Stimulated activated CD4-positive, alpha-beta T cell treated with anti-CD3 and anti-CD28 coated beads, Interleukin-1b, Interleukin-23, amount 100 ng/mL, for 48 hours (primary cell): ENCODE data around the gene TRAPPC2L.

Experiments
- DNase-seq: peaks from one replicate; pipeline ENCODE4 v3.0.0-alpha.2; 2020

Gene TRAPPC2L, protein sequence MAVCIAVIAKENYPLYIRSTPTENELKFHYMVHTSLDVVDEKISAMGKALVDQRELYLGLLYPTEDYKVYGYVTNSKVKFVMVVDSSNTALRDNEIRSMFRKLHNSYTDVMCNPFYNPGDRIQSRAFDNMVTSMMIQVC

GRCh38 chr16:88856828-88857727, at the start of gene TRAPPC2L, which contains the start of gene GALNS:
Gene TRAPPC2L (plus strand): TSS chr16:88857127. CDS start chr16:88857151, 24 bp downstream.
Gene GALNS (minus strand): TSS chr16:88856947. CDS start chr16:88856877, 70 bp downstream.
- DNase-seq = peak; percentile 99

GRCh38 chr16:88807142-88807625, 49.7 kb upstream of the TRAPPC2L start:
- DNase-seq = no peak

- DNase-seq = no peak
Observed at GRCh38 chr16:88807626-88808453, 49.1 kb upstream of the TRAPPC2L start.

DNA sequence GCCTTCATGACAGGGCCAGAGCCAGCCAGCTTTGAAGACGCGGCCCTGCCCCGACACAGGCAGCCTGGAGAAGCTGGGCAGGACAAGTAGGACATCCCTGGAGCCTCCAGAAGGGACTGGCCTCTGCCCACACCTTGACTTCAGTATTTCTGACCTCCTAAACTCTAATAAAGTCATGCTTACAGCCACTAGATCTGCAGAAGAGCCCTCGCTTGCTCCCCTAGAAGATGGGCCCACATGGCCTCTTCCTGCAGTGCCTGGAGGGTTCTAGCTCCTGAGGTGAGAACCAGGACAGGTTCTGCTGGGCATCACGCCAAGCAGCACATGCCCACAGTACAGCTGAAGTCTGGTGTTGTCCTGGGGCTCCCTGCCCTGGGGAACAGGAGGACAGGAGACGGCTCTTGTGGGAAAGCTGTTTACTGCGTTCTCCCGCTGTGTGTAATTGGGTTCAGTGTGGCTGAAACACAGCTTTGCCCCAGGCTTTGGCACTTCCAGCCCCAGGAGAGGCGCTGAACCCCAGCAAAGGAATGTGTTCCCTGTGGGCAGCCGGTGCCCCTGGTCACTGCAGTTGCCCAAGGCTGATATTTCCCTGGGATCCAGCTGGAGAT, 47.8 kb upstream of the TRAPPC2L start:
- no peak for DNase-seq

- DNase-seq = no peak
Observed at GRCh38 chr16:88809676-88810165, 47.2 kb upstream of the TRAPPC2L start.

GRCh38 chr16:88810166-88810911, 46.6 kb upstream of the TRAPPC2L start:
- peak; percentile 63 for DNase-seq

- DNase-seq = peak; percentile 64
Observed at GRCh38 chr16:88810912-88811768, 45.8 kb upstream of the TRAPPC2L start.

DNA sequence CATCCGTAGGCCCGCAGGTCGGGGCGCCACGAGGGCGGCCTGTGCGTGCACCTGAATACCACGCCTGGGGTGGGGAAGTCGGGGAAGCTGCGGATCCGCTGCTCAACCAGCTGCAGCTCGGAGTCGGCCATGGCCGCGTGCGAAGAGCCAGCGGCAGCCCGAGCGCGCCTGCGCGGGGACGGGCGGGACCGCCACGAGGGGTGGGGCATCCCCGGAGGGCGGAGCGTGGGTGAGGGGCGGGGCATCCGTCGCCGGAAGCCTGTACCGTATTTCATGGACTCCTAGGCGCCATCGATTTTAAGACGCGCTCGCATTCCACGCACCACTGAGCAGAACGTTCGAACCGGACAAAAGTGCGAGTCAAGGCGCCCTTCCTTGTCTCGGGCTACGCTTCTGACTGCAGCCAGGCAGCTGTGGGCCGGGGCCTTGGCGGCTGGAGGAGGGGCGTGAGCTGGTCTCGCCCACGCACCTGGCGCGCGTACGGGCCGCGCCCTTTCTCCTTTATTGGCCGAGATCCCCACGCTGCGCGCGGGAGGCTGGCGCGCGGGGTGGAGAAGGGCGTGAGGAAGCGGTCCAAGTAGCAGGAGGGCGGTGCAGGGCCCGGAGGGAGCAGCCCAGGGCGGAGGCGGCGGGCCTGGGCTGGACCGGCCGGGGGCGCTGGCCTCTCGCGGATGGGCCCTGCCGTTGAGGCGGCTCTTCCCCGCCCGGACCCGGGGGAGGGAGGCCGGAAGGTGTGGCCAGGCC, 45.0 kb upstream of the TRAPPC2L start, which contains the start of gene APRT:
Gene APRT (minus strand): TSS at position 160 of the 744 bp plus-strand sequence. CDS start 29 bp downstream, at position 131.
- DNase-seq = peak; percentile 97

- DNase-seq = peak; percentile 47
Observed at GRCh38 chr16:88812513-88813268, 44.2 kb upstream of the TRAPPC2L start.

DNA sequence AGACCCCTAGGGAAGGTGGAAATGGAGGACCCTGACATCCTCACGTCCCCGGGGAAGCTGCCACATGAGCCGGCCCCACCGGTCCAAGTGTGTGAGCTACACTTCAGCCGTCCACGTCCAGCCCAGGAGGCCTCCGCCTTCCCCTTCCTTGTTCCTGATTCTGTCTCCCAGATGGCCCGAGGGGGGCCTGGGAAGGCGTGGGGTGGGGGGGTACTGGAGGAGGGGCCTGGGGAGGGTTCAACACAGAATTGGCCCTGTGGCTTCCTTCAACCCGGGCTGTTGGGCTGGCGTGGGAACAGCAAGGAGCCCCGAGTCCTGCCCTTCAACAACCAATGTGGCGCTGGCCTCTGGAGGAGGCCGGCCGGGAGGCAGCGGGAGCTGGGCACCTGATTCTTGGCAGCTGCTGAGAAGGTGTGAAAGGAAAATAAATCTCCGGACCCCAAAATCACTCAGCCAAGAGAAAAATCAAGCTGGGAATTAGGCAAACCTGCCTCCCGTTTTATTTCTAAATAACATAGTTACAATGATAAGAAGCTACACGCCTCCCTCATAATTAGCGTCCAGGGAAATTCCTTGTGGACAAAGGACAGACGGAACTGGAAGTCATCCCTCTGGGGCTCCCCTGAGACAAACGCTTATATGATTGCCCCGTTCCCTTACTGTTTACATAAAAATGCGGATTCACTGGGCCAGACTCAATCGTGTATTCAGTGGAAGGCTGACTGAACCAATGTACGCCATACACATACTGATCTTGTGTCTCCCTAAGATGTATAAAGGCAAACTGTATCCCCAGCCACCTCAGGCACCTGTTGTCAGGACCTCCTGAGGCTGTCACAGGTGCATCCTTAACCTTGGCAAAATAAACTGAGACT, 43.4 kb upstream of the TRAPPC2L start:
- no peak for DNase-seq

DNA sequence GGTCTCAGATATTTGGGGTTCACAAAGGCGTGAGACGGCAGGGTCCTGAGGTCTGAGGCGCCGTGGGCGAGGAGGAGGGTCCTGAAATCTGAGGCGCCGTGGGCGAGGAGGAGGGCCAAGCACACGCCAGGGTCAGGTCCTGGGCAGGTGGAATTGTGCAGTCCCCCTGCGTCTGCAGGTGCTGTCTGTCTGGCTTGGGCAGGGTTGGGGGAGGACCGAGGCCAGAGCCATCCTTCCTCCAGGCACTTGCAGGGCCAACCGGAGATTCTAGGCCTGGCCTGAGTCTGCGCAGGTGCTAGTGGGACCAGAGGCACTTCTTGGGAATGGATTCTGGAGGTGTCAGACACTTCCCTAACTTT, 42.8 kb upstream of the TRAPPC2L start:
- DNase-seq = no peak

DNA sequence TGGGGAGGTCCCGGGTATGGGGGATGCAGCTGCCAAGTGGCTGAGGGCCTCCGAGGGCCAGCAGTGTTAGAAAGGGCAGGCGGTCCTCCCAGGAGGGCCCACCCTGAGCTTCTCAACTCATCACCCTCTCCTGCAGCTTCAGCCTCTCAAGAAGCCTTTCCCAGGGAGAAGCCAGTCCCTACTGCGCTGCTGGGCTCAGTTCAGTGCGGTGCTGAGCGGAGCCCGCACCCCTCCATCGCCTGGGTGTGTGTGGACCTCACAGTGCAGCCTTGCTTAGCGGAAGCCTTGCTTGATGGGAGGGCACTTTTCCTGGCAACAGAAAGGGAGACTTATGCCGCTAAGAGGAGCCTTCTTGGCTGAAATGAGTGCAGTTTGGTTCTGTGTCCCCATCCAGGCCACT, 41.7 kb upstream of the TRAPPC2L start:
- no peak for DNase-seq

GRCh38 chr16:88815901-88816589, 40.9 kb upstream of the TRAPPC2L start:
- DNase-seq = peak; percentile 55

DNA sequence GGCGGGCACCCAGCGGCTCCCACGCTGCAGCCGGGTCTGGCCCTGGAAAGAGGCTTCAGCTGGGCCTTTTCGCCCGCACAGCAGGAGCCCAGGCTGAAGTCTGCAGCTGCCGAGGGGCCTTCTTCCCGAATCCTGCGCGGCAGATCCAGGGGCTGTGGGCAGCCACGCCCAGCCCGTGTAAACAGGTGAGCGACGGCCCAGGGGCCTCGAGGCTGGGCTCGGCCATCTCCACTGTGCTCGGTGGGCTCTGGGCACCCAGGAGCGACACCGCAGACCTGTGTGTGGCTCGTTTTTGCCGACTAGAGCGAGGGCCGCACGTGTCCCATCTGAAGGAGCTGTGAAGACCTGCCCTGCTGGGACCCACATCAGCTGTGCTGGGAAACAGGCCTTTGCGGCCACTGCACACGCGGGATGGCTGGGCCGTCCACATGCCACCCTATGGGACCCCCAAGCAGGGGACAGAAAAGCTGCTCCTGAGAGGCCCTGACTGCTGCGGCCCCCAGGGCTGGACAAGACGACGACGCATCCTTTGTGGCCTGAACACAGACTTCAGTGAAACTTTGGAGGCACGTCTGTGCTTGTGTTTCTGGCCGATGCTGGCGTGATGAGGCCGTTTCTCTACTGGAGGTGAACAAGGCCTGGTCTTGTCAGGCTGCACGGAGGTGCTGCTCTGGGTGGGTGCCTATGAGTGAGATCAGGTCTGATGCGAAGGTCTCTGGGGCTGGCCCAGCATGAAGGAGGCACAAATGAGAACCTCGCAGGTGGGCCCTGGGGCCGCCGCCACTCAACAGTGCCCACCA, 40.0 kb upstream of the TRAPPC2L start:
- no peak for DNase-seq

DNA sequence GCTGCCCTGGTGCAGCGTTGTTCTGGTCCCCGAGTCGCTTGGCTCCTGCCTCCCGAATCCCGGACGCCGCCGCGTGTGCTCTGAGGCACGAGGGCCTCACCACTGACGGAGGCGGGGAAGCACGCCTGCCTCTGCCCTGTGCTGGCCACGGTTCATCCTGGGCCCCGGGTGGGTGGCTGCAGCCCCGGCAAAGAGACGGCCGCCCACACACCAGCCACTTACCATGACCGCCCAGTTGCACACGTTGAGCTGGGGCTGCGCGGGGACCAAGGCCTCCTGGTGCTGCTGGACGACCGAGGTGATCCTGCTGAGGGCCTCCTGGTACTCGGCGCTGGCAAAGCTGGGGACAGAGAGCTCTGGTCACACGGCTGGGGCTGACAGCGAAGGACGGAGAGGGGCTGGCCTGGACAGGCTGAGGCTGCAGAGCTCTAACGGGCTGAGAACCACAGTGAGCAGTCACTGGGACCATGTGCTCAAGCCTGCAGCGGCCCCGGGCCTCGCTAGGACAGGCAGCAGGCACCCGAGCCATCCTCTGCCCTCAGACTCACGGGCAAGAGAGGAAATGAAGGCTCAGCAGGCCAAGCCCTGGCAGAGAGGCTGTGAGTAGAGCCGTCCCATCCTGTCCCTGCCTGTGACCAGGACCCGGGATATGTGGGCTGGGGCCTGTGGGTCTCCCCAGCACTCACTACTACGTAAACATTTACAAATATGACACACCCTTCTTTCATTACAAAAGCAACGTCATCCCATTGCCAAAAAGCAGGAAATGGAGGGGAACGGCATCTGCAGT, 38.9 kb upstream of the TRAPPC2L start:
- no peak for DNase-seq

GRCh38 chr16:88818575-88818874, 38.4 kb upstream of the TRAPPC2L start:
- DNase-seq = no peak
